Activated CD4-positive, alpha-beta T cell treated with anti-CD3 and anti-CD28 coated beads for 1 hour (primary cell): ENCODE data around the gene NUDT14.

Source experiments
- DNase-seq: peaks from one replicate; pipeline ENCODE4 v3.0.0-alpha.2; 2020

NUDT14 gene

GRCh38 chr14:105211758-105212089 lies 30.6 kb upstream of the NUDT14 start:
- no peak for DNase-seq

GRCh38 chr14:105211086-105211757 lies 30.1 kb upstream of the NUDT14 start:
- DNase-seq = no peak

GRCh38 chr14:105210266-105211025 lies 29.3 kb upstream of the NUDT14 start:
- DNase-seq = no peak

- no peak for DNase-seq
Observed at GRCh38 chr14:105209646-105210045, 28.5 kb upstream of the NUDT14 start.

GRCh38 chr14:105209091-105209490 lies 28.0 kb upstream of the NUDT14 start:
- DNase-seq = no peak

- no peak for DNase-seq
Observed at GRCh38 chr14:105208738-105209075, 27.6 kb upstream of the NUDT14 start.

GRCh38 chr14:105207996-105208737 lies 27.1 kb upstream of the NUDT14 start:
- no peak for DNase-seq

GRCh38 chr14:105207460-105207901 lies 26.4 kb upstream of the NUDT14 start:
- no peak for DNase-seq

GRCh38 chr14:105206873-105207272 lies 25.8 kb upstream of the NUDT14 start:
- DNase-seq = no peak

GRCh38 chr14:105205673-105206208 lies 24.6 kb upstream of the NUDT14 start:
- DNase-seq = no peak

- DNase-seq = no peak
Observed at GRCh38 chr14:105204931-105205672, 24.0 kb upstream of the NUDT14 start.

- DNase-seq = no peak
Observed at GRCh38 chr14:105204206-105204930, 23.3 kb upstream of the NUDT14 start.

GRCh38 chr14:105203701-105204100 lies 22.6 kb upstream of the NUDT14 start:
- DNase-seq = no peak

GRCh38 chr14:105203057-105203531 lies 22.0 kb upstream of the NUDT14 start:
- DNase-seq = peak; percentile 42

- no peak for DNase-seq
Observed at GRCh38 chr14:105201925-105202513, 20.9 kb upstream of the NUDT14 start.

GRCh38 chr14:105201156-105201924 lies 20.2 kb upstream of the NUDT14 start:
- DNase-seq = no peak

- DNase-seq = no peak
Observed at GRCh38 chr14:105200641-105201040, 19.5 kb upstream of the NUDT14 start.

- no peak for DNase-seq
Observed at GRCh38 chr14:105200074-105200473, 19.0 kb upstream of the NUDT14 start.

GRCh38 chr14:105199093-105199492 lies 18.0 kb upstream of the NUDT14 start:
- DNase-seq = no peak

- DNase-seq = no peak
Observed at GRCh38 chr14:105198588-105198987, 17.5 kb upstream of the NUDT14 start.

- no peak for DNase-seq
Observed at GRCh38 chr14:105197211-105197641, 16.1 kb upstream of the NUDT14 start.
